DLD1 (cell line): ENCODE results near the gene NDUFS1.

ENCODE experiments used
- in situ Hi-C: cut with HindIII; loops from 2 replicates; pipeline ENCODE4 v1.10.0; 2017; ENCODE audit warnings: low sequenced_read_pairs

Gene NDUFS1

GRCh38 chr2:206069417-206069816 is 89.8 kb downstream of the NDUFS1 start:
- in situ Hi-C loops, result no loop called here

- in situ Hi-C loops, result no loop called here
These were observed 91.0 kb downstream of the NDUFS1 start for GRCh38 chr2:206068207-206068606.
